ENCODE measurements around the gene BCAT1.

The BCAT1 gene

GRCh38 chr12:24798335-24798734, 150.6 kb downstream of the BCAT1 start:
- no peak for DNase-seq

GRCh38 chr12:24797901-24798300, 151.0 kb downstream of the BCAT1 start:
- DNase-seq: no peak

- DNase-seq: no peak
Measured at GRCh38 chr12:24796876-24797275, 152.0 kb downstream of the BCAT1 start.

DNA sequence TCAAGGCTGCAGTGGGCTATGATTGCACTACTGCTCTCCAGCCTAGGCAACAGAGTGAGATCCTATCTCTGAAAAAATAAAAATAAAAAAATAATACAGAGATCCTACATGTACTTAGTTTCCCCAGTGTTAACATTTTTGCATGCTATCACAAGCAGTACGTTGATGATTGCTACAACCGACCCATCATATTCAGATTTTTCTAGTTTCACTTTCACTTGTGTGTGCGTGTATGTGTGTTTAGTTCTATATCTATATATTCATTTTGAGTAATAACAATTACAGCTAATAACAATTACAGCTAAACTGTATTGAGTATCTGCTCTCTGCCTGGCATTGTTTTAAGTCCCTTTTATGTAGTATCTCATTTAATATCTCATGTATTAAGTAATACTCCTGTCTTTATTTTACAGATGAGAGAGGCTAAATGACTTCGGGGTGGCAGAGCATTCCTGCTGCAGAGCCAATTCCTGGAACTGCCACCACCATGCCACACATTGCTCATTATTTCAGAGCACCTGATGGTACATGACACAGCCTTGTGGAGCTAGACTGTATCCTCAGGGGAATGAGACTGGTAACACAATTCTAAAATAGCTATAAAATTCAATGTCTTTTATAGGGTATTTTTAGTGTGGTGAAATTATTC, 153.1 kb downstream of the BCAT1 start:
- no peak for DNase-seq

DNA sequence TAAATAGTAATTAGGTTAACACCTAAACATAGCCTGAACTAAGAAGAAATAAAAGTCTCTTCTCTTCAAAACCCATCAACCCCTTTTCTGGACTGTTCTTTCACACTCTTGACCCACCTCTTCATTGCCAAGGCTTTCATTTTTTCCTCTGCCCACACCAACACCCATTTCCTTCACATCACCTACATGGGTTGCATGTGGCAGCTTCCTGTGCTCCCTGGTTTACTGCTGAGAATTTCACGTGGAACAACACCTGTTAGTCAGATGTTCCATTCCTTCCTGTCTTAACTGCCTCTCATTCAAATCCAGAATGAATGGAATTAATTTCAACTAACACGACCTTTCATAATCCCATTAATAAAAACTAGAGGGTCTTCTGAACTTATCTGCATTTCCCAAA, 157.3 kb downstream of the BCAT1 start:
- DNase-seq: no peak

- DNase-seq: no peak
Measured at GRCh38 chr12:24788886-24789285, 160.0 kb downstream of the BCAT1 start.

GRCh38 chr12:24780697-24781368, 168.1 kb downstream of the BCAT1 start:
- DNase-seq: no peak

DNA sequence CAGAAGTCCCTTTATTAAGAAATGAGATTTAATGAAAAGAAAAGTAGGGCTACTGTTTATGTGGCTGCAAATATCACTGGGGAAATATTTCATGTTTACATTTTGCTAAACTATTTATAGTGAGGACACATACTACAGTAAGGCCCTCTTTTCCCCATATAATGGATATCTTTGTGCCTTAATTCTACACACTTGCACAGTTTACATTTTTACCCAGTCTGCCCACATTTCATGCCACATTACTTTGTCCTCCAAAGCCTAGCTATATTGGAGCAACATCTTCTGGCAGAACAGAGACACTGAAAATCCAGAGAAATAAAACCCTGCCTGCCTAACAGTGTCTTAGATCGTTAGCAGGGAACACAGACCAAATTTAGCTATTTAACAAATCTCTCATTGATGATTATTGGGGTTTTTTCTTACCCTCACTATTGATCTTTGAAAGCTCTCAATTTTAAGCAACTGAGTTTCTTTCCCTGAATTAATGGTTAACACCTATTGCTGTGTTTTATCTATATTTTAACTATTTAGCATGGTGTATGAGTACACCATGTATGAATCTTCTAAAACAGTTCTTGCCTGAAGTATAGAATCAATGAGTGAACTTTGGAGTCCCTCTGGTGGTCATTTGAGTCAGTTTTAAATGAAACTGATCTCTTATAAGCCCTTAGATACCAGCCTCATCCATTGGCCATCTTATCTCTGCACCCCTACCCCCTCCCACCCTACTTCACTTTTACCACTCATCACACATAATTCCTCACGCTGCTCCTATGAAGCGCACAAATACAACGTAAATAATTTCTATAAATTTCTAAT, 170.2 kb downstream of the BCAT1 start:
- DNase-seq: no peak

DNA sequence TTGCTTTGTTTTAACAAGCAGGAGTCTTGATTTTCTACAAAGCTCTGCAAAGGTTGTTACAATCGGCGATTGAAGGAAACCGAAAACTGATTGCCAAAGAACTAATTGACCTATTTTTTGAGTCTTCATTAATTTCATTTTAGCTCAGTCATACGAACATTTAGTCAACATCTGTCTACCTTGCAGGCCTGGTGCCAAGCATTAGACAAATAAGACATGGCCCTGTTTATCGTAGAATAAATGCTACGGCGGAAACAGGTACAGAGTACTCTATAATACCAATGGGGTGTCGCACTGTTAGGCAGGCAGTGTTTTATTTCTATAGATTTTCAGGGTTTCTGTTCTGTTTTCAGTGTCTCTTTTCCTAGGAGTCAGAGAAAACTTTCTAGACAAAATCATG, 171.5 kb downstream of the BCAT1 start:
- DNase-seq: no peak

GRCh38 chr12:24776861-24777260, 172.0 kb downstream of the BCAT1 start:
- no peak for DNase-seq

- DNase-seq: no peak
Measured at GRCh38 chr12:24775073-24775472, 173.8 kb downstream of the BCAT1 start.

DNA sequence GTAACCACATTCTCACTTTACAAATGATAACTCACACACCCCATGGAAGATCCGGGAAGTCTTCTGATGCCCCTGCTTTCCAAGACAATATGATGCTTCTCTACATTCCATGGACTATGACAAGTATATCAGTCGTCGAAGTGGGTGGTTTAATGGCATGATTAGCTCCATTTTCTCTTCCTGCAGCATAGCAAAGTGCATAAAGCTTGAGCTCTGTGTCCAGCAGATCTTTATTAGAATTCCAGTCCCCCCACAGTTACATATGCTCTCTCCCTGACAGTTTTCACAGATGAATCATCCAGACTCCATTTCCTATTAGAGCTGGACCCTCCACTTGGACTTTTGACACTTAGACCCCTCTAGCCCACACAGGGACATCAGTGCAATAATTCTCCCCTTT, 174.9 kb downstream of the BCAT1 start:
- no peak for DNase-seq

- no peak for DNase-seq
Measured at GRCh38 chr12:24772813-24773212, 176.1 kb downstream of the BCAT1 start.

DNA sequence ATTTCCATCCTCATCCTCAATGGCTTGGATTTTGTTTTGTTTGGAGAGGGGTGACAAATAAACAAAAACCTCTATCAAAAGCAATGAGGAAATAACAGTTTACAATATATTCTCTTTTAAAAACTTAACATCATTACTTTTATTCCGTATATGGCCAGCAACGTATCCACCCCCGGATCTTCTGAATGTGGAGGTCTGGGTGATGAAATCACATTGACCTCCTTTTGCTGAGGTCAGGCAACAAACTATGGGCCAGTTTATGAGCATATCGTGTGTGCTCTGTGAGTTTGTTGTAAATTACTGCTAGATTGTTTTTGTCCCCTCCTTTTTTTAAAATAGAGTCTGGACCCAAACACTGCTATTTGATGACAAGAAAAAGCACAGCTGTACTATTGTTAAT, 178.1 kb downstream of the BCAT1 start:
- no peak for DNase-seq

DNA sequence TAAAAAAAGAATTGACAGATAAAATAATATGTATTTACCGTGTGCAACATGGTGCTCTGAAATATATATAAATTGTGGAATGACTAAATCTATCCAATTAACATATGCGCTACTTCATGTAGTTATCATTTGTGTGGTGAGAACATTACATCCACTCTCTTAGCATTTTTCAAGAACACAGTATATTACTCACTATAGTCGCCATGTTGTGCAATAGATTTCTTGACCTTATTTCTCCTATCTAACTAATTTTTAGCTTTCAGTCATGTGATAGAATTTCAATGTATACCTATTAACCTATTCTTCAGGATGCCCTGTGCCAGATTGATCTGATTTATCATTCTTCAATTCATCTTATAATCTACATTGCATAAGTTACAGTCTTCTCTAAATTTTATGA, 178.6 kb downstream of the BCAT1 start:
- no peak for DNase-seq

- no peak for DNase-seq
Measured at GRCh38 chr12:24769682-24770081, 179.2 kb downstream of the BCAT1 start.

GRCh38 chr12:24768415-24768814, 180.5 kb downstream of the BCAT1 start:
- no peak for DNase-seq

DNA sequence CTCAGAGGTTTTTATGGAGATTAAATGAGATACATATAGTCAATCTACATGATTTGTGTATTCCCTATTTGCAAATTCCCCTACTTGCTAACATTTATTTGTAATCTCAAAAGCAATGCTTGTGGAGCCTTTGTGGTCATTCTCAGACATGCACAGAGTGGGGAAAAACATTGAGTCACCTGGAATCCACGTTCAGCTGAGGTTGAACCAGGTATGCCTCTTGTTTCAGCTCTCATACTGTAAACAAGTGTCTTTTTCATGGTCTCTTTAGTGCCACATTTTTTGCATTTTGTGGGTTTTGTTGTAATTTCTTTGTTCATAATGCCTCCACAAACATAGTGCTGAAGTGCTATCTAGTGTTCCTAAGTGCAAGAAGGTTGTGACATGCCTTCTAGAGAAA, 181.9 kb downstream of the BCAT1 start:
- DNase-seq: no peak

GRCh38 chr12:24764712-24765111, 184.2 kb downstream of the BCAT1 start:
- DNase-seq: no peak

- DNase-seq: no peak
Measured at GRCh38 chr12:24760606-24761378, 188.1 kb downstream of the BCAT1 start.

- no peak for DNase-seq
Measured at GRCh38 chr12:24760162-24760561, 188.7 kb downstream of the BCAT1 start.
